Liver (tissue), 3 donors: ENCODE data around the gene FAM174A.

Experiments
- CTCF ChIP-seq: fragments of 150-350 bp; IDR thresholded peaks from 2 replicates; pipeline ENCODE4 v1.5.1; 2017; ENCODE audit warnings: improper control_type of control experiment, low read depth, low read length; ENCODE audit not compliant: missing input control
- EGR1 ChIP-seq, 2 donors: IDR thresholded peaks; 2 replicates each; pipeline ENCODE4 v1.6.1; 2016 to 2018; ENCODE audit warnings: antibody characterized with exemption in 2 of 2, low read depth in 2 of 2
- FOXA1 ChIP-seq: IDR thresholded peaks from 2 replicates; pipeline ENCODE4 v1.6.1; 2016; ENCODE audit warnings: antibody characterized with exemption
- GABPA ChIP-seq, 2 donors: IDR thresholded peaks in 1 of 2; conservative IDR thresholded peaks in 1 of 2; 2 replicates each; pipeline ENCODE4 v1.6.1; 2016; ENCODE audit warnings: antibody characterized with exemption in 2 of 2, mild to moderate bottlenecking in 1 of 2, moderate library complexity in 1 of 2
- HNF4G ChIP-seq: IDR thresholded peaks from 2 replicates; pipeline ENCODE4 v1.6.1; 2016; ENCODE audit warnings: antibody characterized with exemption
- JUND ChIP-seq, 2 donors: IDR thresholded peaks; 2 replicates each; pipeline ENCODE4 v1.6.1; 2016; ENCODE audit warnings: antibody characterized with exemption in 2 of 2
- MAX ChIP-seq: IDR thresholded peaks from 2 replicates; pipeline ENCODE4 v1.6.1; 2016; ENCODE audit warnings: antibody characterized with exemption
- RAD21 ChIP-seq, 2 donors: IDR thresholded peaks; 2 replicates each; pipeline ENCODE4 v1.6.1; 2016; ENCODE audit warnings: antibody characterized with exemption in 2 of 2, mild to moderate bottlenecking in 2 of 2
- REST ChIP-seq: IDR thresholded peaks from 2 replicates; pipeline ENCODE4 v1.6.1; 2016; ENCODE audit warnings: antibody characterized with exemption, mild to moderate bottlenecking
- RXRA ChIP-seq, 2 donors: IDR thresholded peaks; 2 replicates each; pipeline ENCODE4 v1.6.1; 2017 to 2018; ENCODE audit warnings: antibody characterized with exemption in 2 of 2, mild to moderate bottlenecking in 1 of 2
- SP1 ChIP-seq: IDR thresholded peaks from 2 replicates; pipeline ENCODE4 v1.6.1; 2018; ENCODE audit warnings: antibody characterized with exemption, mild to moderate bottlenecking
- TAF1 ChIP-seq: conservative IDR thresholded peaks from 2 replicates; pipeline ENCODE4 v1.6.1; 2016; ENCODE audit warnings: antibody characterized with exemption, mild to moderate bottlenecking
- TF ChIP-seq, protein P1 (sequence below): IDR thresholded peaks from 2 replicates; pipeline ENCODE4 v1.6.1; 2016; ENCODE audit warnings: antibody characterized with exemption
- donor health status: healthy.
- donor health status: healthy.

- TF ChIP-seq SP1 (no peak), CTCF (no peak), GABPA (IDR thresholded peaks at IDR 0.05 in 1 of 2, conservative IDR thresholded peaks at IDR 0.05 in 1 of 2) (no peak), MAX (no peak), TAF1 (no peak), RAD21 (IDR thresholded peaks at IDR 0.05) (no peak), EGR1 (IDR thresholded peaks at IDR 0.05; ENCODE audit: low read depth in 2 of 2) (no peak), JUND (IDR thresholded peaks at IDR 0.05) (no peak), RXRA (IDR thresholded peaks at IDR 0.05) (no peak), REST (no peak), HNF4G (no peak), FOXA1 (no peak)
- TF ChIP-seq, protein P1, sequence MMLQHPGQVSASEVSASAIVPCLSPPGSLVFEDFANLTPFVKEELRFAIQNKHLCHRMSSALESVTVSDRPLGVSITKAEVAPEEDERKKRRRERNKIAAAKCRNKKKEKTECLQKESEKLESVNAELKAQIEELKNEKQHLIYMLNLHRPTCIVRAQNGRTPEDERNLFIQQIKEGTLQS = no peak
Measured at GRCh38 chr5:100590867-100591266, 55.7 kb downstream of the FAM174A start.
